Esophagus mucosa (tissue), 1 donor: ENCODE data around the gene GMPR2. TPM values are rescaled to one million over a fixed set of nuclear protein-coding genes. Genes with fewer than 3 reads are reported as not detected.

Experiments
- ATAC-seq: fragments of 200-7000 bp; cut with Tn5 transposase; one replicate; pipeline ENCODE4 v1.9.1; 2020
- total RNA-seq: library from RNA; stranded (reverse); gene quantifications from one replicate; pipeline ENCODE4 v1.2.4, GENCODE V29; 2023
- donor health status: DM: yes; HTN: yes; CAD: no.

Gene GMPR2
- total RNA-seq, 1 donor from 2014 or later: 38.9 TPM

DNA sequence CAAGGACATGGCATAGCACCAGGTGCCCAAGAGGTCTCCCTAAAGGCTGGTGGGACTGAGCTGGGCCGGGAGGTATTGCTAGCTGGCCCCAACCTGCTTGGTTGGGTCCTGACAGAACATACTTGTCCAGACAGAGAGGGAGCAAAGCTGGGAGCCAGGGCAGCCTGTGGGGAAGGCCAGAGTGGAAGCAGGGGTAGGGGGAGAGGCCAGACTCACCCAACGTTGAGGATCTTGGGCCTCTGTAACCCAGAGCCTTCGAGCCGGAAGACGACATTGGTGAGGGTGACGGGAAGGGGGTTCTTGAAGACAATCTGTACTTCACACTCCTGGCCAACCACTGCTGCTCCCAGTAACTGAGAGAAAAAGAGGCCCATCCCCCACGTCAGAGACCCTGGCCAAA, 21.2 kb downstream of the GMPR2 start:
- ATAC-seq: no peak

DNA sequence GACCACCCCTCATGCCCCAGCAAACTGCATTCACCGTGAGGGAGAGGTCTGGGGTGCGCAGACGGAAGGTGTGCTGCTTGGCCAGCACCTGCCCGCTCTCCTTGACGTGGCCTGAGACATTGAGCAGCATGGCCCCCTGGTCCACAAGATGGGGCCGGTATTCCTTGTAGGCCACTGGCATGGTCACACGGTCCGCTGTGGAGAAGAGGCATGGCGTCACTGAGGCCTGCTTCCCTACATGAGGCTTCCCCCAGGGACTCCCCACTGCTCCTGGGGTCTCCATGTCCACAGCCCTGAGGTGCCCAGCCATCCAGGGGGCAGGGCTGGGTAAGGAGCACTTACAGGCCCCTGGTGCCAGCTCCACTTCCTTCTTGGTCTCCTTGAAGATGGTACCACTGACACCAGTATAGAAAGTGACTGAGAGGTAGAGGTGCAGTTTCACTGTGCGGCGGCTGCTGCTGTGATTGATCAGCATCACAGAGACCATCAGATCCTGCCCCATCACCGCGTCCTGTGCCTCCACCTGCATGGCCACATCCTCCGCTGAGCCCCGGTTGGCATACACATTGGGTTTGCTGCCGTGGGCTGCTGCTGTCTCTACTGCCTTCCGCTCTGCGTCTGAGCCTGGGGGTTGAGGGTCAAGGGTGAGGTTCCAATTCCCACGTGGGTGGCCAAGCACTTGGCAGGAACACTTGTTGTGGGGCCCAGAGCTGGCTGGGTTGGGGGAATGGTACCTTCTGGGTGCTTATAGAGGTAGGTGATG, 22.1 kb downstream of the GMPR2 start:
- no peak for ATAC-seq

DNA sequence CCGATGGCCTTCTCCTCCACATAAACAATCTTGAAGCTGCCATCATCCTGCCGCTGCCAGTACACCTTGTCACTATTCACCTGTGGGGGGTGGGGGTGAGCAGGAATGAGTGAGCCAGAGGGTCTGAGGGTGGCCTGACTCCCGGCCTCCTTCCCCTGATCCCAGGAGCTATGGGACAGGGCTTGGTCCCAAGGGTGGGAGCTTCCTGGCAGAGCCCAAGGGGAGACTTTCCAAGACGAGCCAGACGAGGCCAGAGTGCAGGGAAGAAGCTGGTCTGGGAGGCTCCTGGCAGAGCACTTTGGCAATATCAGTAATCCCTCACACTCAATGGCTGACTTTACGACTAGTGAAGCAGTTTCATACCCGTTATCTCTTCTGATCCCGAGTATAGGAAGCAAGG, 22.7 kb downstream of the GMPR2 start:
- ATAC-seq: no peak

DNA sequence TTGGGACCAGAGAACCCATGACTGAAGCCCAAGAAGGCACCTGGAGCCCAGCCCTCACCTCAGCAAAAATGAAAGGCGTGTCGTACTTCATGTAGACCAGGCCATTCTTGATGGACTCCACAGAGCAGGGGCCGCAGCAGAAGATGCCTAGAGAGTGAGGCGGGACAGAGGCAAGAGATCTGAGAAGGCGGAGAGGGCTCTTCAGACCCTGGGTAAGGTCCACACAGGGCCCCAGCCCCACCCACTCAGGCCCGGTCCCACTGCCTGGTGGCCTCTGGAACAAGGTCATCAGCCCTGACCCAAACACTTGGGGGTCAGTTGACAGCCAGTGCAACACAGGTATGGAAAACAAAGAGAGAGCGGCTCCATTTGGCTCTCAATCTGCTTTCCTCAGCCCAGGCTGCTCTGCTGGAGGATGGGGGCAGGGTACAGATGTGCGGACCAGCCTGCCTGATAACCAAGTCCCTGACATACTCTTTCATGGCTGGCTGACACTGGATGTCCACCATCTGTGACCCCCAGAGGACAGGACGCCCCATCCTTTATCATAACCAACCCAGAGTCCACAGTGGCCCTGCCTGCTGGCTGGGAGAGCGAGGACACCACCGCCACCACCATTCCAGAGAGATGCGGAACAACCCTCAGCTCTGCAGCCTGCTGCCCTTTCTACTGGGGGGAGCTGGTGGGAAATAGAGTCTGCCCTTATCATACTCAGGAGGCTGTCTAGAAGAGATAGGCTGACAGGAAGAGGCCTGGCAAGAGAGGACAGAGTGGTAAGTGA, 23.4 kb downstream of the GMPR2 start:
- no peak for ATAC-seq

DNA sequence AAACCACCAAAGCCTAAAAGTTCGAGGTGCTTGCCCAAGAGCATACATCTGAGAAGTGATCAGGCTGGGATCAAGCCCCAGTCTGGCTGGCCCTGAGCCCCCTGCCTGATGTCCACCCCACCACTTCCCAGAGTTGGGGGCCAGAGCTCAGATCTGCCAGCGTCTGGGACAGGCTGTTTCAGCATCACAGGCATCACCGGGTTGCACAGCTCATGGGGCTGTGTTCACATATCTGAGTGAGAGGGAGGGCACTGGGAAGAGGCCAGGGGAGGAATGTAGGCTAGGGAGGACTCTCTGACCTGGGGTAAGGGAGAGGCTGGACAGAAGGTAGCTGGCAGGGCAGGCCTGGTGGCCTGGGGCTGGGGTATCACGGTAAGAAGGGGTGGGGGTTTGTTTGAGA, 24.2 kb downstream of the GMPR2 start:
- no peak for ATAC-seq

DNA sequence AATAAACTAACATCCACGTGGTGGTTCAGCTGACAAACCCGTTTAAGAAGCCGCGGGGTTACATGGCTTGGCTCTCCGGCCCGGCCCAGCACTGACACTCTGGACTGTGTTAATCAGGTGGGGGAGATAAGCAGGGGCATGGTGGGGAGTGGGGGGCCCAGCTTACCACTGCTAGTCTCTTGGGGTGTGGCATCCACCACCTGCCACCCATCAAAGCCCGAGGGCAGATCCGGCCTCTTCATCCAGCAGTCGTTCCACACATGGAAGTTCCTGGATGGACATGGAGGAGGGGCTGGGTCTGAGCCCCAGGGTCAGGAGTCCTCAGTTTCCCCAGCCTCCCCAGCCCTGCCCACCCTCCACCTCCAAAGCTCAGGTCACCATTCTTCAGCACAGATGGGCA, 25.4 kb downstream of the GMPR2 start:
- ATAC-seq: no peak

DNA sequence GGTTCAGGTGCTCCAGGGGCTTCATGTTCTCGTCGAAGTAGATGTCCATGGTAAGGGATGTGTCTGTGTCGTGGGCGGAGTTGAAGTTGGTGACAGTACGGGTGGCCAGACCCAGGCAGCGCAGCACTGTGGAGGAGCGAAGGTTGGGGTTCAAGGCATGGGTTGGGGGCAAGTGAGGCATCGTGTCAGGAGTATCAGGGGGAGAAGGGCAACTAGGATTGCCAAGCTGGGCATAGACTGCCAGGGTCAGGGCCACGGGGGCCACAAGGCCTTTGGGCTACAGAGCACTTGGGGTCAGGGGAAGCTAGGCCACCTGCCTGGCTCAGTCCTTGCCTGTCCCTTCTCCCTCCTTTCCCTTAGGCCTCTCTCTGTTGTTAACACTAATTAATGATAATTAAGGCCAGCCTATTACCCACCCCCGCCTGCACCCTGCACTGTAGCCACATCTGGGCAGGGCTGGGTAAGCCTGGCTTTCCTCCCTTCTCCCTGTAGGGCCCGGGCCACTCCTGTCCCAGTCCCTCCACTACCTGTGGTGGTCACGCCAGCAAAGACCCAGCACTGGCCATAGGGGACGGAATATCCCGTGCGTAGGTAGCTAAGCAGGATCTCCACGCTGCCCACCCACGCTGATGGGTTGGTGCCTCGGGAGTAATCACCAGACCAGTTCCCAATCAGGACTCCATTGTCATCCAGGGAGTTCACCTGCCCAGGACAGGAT, 26.0 kb downstream of the GMPR2 start:
- ATAC-seq: no peak

DNA sequence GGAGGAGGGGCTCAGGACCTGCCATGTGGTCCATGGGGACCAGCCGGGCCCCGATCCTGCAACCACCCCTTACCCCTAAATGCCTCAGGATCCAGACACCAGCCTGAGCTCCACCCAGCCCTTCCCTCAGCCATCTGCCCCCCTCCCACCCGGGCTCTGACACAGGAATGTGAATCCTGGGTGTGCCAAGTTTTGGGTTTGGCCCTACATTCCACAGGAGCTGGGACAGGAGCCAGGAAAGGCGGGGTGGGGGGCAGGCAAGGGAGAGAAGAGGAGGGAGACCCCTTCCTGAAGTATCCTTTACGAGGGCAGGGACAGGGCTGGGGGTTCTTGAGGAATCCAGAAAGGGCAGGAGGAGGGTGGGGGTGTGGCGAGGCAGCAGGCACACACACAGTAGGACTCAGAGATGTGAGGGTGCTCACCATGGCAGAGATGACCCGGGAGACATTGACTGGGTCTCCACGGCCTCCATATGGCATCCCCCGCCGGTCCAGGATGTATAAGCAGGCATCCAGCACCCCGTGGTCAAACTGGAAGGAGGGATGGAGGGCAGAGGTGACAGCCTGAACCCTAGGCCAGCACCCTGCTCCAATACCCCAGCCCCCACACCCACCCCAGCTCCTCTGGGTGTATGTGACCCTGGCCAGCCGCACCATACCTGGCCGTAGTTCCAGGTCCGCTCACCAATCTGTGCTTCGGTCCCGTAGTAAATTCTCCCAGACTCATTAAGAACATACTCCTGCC, 26.7 kb downstream of the GMPR2 start:
- peak; percentile 14 for ATAC-seq

DNA sequence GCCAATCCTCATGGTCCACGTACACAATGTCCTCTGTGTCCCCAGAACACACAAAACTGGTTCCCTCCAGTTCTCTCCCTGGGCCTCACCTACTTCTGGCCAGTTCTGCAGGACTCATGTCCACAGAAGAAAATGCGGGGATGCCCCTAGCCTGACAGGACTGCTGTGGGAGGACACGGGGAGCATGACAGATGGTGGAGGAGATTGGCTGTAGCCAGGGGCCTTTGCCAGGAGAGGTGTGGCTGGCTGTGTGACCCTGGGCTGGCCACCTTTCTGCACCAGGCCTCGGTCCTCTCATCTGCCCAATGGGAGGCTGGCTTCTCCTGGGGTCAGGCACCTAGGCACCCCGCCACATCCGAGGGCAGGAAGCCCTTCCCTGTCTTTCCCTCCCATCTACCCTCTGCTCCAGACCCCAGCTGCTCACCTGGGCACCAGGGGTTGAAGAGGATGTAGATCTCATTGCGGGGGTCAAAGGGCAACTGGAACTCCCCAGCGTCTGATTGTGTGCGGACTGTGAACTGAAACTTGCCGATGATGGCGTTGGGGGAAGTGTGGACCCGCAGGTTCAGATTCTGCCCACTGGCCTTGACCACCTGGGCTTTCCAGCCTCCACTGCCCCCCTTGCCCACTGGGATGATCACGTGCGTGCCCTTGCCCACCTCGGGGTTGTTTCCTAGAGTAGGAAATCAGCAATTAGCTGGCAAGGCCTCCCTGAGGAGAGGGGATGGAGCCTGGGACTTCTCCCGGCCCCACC, 27.5 kb downstream of the GMPR2 start:
- ATAC-seq: no peak

DNA sequence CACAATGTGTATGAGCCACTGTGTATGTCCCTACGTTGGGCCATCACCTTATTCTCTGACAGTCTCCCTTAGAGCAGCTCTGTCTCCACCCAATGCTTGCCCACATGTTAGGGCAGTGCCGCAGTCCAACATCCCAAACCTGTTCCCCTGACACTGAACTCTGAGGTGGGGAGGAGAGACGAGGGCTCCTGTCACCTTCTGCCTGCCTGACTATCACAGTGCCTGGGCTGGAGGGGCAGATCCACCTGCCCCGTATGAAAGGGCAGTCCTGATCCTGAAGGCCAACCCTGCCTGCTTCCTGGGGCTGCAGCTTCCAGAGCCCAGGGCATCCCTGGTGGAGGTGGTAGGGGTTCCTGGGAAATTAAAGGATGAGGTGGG, 28.0 kb downstream of the GMPR2 start:
- ATAC-seq: no peak

DNA sequence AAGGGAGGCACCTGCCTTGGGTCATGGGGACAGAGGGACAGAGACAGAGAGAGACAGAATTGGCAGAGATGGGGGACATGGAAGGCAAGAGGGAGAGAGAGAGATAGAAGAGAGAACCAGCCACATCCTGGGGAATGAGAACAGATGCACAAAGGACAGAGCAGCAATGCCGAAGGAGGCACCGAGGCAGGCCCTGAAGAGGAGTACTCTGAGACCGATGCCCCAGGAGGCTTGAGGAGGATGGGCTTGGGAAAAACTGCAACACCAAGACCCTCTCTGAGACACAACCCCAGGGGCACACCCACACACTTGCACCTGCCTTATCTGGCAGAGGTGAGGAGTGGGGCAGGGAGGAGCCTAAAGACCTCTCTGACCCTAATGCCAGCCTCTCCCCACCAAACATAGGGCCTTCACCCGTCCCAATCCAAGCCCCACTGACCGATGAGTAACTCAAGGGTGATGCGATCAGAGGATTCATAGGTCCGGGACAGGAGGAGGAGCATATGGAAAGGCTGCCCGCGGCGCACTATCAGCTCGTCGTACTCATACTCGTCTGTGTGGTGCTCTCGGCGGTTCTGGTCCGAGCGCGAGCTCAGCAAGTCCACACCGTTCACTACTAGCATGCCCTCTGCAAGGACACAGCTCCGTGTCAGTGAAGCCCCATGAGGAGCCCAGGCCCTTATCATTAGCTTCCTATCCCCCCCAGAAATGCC, 28.7 kb downstream of the GMPR2 start:
- ATAC-seq: no peak

DNA sequence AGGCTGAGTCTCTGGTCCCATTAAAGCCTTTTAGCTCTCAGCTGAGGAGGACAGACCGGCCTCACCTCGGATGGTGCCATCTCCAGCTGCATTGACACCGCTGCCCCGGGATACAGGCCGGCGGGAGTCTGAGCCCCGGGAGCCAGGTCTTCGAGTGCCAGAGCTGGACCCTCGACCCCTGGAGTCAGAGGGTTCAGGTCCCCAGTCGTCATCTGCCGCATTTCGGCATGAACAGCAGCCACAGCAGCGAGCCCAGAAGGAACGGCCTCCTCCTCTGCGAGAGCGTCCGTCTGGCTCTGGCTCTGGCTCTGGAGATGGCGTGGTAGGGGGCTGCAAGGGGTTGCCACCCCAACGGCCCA, 29.2 kb downstream of the GMPR2 start:
- ATAC-seq: no peak

DNA sequence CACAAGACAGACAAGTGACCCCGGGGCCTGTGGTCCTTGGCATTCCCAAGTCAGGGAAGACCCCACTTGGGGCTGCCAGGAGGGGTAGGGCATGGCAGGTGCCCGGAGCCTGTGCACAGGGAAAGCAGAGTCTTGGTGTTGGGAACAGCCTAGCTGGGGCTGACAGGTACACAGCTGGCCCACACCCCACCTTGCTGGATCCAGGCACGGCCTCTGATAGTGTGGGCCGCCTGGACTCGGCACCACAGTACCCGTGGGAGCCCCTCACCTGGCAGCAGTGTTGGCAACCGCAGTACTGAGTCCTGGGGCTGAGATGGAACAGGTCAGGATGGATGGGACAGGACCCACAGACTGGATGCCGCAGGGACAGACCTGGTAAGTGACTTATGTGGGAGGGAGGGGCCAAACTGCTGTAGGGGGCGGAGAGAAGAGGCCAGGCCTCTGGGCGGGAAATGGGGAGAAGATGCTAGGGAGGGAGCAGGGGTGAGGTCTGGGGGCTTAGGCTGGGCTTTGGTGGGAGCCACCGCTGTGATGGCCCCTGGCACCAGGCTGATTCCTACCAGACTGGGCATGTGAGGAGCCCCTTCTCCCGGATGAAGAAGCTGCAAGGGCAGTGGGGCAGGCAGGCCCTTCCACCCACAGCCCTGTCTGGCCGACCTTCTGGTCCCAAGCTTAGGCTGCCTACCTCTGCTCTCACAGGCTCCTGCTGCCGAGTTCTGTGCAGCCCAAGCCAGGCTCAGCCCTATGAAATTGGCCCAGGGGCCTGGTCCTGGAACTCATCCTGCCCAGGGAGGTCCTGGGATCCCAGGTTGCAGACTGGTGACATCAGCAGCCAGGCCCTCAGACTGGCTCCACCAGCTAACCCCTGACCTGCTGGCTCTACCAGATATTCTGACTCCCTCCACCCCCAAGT, 30.3 kb downstream of the GMPR2 start, which contains the start of gene TGM1:
TSS of gene TGM1 (minus strand) at position 357 of the 913 bp plus-strand sequence. CDS start 825 bp downstream, outside the sequence.
- peak; percentile 45 for ATAC-seq

DNA sequence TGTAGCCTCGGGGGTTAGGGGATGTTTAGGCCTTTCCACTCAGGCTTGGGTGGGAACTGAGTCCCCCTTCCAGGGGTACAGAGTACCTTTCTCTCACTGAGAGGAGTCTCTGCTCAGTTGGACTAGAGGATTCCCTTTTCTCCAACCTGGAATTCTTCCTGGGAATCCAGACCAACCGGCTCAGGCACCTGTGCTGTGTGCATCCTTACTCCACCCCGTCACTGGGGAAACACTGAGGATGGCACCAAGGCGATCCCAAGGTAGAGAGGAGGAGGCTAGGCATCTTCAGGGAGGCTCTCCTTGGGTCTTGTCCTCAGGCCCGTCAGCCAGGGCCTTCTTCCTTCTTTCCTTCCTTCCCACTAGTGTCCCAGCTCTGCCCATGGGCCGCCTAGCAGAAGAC, 31.1 kb downstream of the GMPR2 start:
- ATAC-seq: peak; percentile 25

DNA sequence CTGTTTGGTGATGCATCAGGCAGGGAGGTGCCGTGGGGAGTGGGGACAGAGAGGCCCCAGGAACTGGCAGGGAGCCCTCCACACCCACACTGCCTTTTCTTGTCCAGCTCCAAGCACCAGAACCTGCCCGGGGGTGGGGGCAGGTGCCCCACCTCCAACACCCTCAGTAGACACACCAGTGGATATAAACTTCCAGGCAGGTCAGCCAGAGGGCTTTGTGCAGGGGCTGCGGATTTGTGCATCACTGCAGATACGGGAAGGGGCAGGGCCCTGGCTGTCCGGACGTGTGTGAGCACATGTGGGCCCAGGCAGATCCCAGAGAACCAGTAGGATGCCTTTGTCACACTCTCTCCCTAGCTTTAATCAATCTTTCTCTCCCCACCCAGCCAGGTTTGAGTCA, 31.6 kb downstream of the GMPR2 start:
- ATAC-seq: peak; percentile 77

DNA sequence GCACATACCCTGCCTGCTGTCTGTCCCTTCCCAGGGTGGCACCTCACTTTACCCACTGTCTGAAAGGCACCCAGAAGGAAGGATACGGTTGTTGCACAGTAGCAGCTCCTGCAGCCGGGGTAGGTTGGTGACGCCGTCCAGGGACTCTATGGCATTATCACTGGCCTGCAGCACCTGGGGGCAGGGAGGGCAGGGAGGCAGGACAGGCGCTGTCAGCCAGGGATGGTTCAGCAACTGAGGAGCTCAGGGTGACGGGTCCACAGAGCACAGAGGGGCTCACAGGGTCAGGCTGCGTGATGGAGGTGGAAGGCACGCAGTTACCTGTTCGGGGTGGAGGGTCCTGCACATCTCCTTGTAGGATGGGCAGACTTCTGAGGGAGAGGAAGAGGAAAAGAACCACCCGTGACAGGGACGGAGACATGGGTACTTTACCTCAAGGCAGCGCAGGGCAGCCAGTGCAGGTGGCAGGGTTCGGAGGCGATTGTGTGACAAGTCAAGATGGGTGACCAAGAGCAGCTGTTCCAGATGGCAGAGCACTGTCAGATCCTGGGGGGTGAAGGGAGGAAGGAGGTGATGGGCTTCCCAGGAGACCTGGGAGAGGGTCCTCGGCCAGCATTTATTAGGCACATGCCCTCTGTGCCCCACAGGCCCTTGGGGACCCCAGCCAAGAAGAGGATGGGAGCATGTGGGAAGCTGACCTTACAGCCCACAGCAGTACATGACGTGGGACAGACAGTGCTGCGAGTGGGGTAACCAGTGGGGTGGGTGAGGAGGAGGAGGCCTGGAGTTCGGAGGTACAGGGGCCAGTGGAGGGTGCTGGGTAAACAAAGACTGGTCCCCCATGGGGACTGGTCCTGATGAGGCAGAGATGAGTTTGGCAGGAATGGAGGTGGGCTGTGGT, 33.9 kb downstream of the GMPR2 start:
- ATAC-seq: no peak

DNA sequence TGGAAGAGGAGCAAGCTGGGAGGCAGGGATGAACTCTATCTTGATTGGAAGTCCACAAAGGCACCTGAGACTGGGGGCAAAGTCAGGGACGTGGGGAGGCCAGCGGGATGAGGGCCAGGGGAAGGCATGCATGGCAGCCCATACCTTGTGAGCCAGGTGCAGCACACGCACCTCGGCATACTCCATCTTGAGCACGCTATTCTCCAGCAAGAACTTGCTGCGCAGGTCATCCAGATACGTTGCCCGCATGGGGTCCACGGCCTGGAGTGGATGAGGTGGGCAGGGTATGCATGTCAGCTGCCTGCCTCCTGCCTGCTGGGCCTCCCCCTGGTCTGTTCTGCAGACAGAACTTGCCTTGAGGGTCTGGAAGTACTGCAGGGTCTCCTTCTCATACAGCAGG, 34.8 kb downstream of the GMPR2 start:
- no peak for ATAC-seq

DNA sequence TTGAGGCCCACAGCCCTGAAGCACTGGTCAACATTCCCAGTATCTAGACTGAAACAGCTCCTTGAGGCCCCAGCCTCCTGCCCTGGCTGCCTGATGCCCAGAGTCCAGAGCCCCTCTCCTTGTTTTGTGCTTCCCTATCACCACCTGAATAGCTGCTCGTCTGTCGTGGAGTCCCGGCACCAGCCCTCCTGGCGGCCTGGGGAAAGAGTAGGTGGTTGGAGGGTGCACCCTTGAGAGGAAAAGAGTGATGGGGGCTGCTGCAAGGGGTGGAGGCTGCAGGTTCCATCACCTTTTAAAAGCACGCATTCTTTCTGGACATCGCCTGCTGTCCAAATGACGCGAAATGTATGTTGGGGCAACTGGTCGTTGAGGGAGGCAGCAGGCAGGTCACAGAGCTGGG, 35.5 kb downstream of the GMPR2 start:
- no peak for ATAC-seq

DNA sequence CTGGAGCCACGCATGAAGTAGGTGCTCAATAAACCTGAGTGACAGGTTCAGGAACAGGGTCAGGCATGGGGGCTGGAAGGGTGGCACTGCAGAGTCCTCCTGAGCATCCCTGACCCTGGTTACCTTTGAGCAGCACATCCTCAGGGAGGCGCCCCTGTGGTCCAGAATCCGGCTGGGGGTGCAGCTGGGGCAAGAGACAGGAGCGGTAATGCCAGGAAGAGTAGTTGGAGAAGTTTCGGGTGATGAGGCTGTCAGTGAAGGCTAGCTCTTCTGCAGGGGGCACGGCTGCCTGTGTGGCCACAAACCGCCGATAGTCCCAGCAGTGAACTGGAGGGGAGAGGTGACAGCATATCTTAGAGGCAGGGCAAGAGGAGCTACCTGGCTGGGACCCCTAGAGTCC, 36.6 kb downstream of the GMPR2 start:
- ATAC-seq: no peak
